ENCODE results near the gene DOK4.

GRCh38 chr16:57514791-57515600, 28.7 kb upstream of the DOK4 start:
- TF ChIP-seq CTCF (conservative IDR thresholded peaks at IDR 0.05 in 1 of 2, IDR thresholded peaks at IDR 0.05 in 1 of 2; ENCODE audit: extremely low read depth in 1 of 2, insufficient read depth in 1 of 2, low read depth in 1 of 2, low read length in 2 of 2): no peak
- no peak for TF ChIP-seq EZH2 (IDR thresholded peaks at IDR 0.05; ENCODE audit: borderline replicate concordance, low read length)

Measured in mammary epithelial cell (primary cell).